Mammary epithelial cell (primary cell): Measurements from ENCODE around the gene JMJD1C.

ENCODE experiments used
- CTCF ChIP-seq, 2 donors: IDR thresholded peaks in 1 of 2; conservative IDR thresholded peaks in 1 of 2; 2 replicates each; pipeline ENCODE4 v1.5.1; 2011 to 2012; ENCODE audit warnings: inconsistent platforms in 2 of 2, low read length in 2 of 2, mild to moderate bottlenecking in 2 of 2, control low read depth in 1 of 2, low read depth in 1 of 2; ENCODE audit not compliant: insufficient read depth in 1 of 2; ENCODE audit errors: extremely low read depth in 1 of 2
- EZH2 ChIP-seq: IDR thresholded peaks from 2 replicates; pipeline ENCODE4 v1.6.1; 2012; ENCODE audit warnings: low read length, inconsistent platforms, borderline replicate concordance

GRCh38 chr10:63483983-63484382 is 18.2 kb upstream of the JMJD1C start:
- TF ChIP-seq CTCF (conservative IDR thresholded peaks at IDR 0.05 in 1 of 2, IDR thresholded peaks at IDR 0.05 in 1 of 2; ENCODE audit: extremely low read depth in 1 of 2, insufficient read depth in 1 of 2, low read depth in 1 of 2, low read length in 2 of 2) (no peak), EZH2 (no peak)
